GM18867 (cell line): ENCODE results near the gene CHDH.

Experiments
- ATAC-seq: cut with Tn5 transposase; IDR thresholded peaks from one replicate; pipeline ENCODE4 v1.9.1; 2021; ENCODE audit warnings: mild to moderate bottlenecking, moderate library complexity; ENCODE audit not compliant: unreplicated experiment

The CHDH gene, protein sequence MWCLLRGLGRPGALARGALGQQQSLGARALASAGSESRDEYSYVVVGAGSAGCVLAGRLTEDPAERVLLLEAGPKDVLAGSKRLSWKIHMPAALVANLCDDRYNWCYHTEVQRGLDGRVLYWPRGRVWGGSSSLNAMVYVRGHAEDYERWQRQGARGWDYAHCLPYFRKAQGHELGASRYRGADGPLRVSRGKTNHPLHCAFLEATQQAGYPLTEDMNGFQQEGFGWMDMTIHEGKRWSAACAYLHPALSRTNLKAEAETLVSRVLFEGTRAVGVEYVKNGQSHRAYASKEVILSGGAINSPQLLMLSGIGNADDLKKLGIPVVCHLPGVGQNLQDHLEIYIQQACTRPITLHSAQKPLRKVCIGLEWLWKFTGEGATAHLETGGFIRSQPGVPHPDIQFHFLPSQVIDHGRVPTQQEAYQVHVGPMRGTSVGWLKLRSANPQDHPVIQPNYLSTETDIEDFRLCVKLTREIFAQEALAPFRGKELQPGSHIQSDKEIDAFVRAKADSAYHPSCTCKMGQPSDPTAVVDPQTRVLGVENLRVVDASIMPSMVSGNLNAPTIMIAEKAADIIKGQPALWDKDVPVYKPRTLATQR

DNA sequence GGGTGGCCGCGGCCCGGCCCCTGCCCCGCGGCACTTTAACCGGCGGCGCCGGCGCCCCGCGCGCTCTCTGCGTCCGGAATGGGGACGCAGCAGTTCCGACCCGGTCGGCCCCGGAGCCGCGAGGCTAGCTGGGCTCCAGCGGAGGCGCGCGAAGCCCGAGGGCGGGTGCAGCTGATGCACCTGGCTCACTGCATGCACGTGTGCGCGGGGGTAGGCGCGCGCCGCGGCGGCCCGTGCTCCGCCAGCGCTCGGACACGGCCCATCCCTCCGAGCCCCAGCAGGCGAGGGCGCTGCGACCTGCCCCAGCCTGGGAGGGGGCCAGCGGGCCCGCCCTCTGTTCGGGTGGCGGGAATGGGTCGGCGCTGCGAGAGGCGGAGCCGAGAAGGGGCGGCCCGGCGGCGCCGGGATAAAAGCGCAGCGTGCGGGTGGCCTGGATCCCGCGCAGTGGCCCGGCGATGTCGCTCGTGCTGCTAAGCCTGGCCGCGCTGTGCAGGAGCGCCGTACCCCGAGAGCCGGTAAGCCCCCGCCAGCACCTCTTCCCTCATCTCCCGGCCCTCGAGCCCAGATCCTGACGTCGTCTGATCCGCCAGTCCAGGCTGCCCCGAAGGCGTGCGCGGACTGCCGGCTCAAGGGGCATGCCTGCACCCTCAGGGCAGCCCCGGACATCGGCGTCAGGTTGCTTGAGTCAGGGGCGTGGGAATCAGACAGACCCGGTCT lies at the start of gene CHDH, which contains the start of gene IL17RB:
TSS of gene CHDH (minus strand) at position 286 of the 717 bp plus-strand sequence. CDS start 22,411 bp downstream, outside the sequence.
TSS of gene IL17RB (plus strand) at position 435 of the 717 bp plus-strand sequence. CDS start at position 456, 21 bp downstream.
- ATAC-seq, result peak; percentile 51

DNA sequence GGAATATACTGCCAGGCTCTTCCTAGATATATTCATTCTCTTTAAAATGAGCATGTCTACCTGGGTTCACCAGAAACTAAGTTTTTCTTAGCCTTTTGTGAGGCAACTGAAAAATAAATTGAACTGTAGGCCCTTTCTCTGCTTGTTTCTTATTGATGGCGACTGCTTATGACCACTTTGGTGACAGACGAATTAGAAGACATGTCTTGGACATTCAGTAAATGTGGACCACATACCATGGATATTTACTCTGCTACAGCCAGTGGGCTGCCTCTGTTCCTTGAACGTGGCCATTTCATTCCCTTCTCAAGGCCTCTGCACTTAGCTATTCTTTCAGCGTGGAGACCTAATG lies 46.0 kb upstream of the CHDH start:
- no peak for ATAC-seq

DNA sequence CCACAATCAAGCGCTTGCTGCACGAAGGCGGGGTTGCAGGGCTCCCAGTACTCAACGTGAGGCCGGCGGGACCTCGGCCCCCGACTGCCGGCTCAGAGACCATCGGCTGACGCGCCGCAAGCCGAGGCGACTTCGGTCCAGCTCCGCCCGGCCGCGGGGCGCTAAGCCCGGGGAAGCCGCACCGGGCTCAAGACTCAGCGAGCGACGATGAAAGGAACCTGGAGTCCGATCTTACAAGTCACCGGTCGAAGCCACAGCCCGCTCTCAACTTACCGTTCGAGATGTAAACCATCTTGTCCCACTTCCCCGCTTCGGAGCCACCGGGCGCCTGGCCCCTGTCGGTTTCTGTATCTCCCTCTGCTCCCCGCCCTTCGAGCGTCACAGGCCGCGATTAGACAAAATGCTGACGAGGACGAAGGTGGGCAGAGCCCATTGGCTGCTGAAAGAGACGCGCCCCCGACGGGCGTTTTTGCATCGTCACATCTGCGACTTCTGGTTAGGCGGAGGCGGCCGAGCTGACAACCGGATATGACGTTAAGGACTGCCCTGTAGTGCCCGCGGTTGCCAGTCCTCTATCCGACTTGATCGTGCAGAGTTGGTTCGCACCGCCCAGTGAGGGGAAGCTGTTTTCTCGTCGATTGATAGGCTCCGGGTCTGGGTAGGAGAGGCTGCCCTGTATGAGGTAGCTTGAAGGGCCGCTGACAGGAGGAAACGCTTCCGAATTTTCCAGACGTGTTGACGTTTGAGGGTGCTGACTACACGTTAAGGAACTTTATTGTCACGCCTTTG lies 45.5 kb upstream of the CHDH start, which contains the start of gene SELENOK:
TSS of gene SELENOK (minus strand) at position 363 of the 789 bp plus-strand sequence.
- ATAC-seq, result peak; percentile 96

DNA sequence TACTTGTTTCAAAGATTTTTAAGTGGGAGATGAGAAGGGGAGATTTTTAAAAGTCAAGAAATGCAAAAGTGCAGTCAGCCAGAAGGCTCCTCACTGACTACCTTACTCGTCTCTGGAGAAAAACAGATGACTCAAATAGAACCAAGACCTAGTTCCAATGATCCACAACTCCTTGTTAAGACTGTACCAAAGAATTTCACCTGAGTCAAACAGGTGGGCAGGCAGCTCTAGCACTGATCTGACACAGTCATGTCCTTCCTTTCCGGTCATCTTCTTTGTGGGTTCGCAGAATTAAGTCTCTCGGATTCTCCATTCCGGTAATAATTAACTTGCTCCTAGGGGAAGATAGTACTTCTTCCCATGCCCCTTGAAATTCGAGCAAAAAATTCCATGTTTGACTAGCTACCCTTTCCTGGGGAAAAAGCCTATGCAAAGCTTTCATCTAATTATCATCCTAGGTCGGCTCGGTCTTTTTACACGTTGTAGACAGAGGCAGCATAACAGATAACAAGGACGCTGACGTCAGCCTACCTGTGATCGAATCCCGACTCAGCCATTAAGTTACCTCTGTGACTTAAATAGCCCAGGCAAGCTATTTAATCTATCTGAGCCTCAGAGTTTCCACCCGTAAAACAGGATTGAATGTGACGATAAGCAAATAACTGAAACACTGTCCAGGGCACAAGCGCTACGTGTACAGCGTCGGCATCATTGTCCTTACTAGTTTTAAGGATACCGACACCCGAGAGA lies 44.7 kb upstream of the CHDH start:
- ATAC-seq, result no peak

DNA sequence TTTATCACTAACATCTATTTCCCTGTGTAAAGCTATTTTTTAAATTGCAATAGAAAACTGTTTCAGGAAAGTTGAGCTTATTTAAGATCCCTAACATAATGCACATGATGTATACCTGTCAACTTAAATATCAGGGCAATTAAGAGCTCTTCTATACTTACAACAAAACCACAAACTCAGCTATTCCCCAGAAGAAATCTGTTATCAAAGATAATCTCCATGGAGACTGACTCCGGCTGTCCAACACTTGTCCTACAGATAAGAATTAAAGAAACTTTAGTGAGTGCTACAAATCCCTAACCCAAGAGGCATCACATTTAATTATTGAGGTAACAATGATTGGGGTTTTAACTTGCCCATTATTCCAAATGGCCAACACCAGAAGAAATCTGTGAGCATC lies 42.0 kb upstream of the CHDH start:
- ATAC-seq, result no peak

DNA sequence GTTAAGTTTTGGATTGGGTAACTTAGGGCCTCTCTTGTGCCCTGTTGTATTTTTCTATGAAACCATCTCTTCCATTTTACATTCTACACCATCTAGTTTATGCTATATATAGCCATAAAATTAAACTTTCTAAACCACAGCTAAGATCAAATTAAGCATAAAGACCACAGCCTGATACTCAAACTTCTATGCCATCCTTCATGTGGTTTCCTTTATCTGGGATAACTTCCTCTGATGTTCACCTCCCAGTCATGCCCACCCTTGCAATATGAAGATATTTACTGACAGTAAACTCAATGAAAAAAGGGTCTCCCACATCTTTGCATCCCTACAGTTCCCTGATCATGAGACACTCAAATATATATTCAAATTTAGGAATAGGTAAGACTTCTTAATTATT lies 41.2 kb upstream of the CHDH start:
- no peak for ATAC-seq

DNA sequence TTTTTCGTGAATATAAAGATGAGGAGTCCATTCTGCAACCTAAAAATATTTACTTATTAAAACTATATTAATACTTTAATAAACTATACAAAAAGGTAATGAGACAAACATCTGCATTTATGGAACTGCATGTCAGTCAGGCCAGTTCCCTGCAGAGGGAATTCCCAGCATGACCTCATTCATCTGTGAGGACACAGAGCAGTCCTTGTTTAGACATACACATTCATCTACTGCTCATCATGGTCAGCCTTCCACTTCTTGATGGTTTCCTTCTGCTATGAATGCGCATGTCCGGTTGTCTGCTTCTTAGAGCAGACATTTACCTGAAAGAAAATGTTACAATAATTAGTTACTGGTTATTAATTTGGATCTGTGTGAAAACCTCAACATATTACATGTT lies 39.0 kb upstream of the CHDH start:
- ATAC-seq, result no peak

DNA sequence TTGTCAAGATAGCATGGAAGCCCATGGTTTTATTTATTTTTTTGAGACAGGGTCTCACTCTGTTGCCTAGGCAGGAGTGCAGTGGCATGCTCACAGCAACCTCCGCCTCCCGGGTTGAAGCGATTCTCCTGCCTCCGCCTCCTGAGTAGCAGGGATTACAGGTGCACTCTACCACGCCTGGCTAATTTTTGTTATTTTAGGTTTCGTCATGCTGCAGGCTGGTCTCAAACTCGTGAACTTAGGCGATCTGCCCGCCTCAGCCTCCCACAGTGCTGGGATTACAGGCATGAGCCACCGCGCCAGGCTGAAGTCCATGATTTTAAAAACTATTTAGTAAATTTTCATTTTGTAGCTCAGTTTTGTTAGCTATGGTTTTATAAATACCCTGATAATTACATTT lies 38.4 kb upstream of the CHDH start:
- ATAC-seq, result no peak

DNA sequence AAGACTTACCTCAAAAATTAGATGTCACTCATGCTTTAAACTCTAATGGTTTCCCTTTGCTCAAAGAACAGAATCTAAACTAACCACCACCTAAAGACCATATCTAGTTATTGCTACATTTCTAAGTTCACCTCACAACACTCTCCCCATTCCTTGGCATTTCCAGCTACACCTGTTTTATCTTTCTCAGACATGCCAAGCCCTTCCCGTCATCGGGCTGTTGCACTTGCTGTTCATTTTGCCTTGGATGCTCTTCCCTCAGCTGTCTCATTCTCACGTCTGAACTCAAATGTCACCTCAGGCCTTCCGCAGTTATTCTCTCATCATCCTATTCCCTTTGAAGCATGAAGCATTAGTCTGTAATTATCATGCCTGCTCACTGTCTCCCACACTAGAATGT lies 36.8 kb upstream of the CHDH start:
- no peak for ATAC-seq

DNA sequence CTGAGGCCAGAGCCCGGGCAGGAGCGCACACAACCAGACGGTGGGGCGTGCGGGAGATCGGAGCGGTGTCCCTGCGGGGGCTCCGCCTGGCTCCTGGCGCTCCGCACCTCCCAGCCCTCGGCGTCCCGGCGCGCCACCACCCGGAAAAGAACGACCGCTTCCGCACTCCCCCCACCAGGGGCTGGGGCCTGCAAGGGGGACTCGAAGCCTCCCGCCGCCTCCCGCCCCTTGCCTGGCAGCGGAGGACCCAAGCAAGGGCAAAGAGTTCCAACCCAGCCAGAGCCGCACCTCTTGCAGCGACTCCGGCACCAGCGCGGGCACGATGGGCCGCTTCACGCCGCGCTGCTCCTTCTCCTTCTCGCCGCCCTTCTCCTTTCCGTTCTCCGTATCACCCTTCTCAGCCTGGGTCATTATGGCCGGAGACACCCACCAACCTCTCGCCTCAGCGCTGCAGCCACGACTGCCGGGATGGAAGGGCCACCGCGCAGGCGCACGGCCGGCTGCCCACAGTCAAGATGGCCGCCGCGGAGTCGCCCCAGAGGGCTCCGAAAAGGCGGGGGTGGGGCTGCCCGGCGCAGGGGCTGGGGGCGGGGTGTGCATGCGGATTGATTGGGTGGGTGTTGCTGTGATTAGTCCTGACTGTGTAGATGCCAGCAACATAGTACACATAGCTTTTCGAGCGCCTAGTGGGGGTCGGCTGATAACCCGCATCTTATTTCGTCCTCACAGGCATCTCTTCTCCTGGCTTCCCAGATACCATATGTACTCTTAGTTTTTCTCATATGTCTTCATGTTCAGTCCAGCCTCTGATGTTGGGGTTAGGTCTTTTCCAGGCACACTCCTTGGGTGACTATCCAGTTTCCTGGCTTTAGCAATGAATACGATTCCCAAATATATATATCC lies 35.7 kb upstream of the CHDH start, which contains the start of gene ACTR8:
TSS of gene ACTR8 (minus strand) at position 462 of the 903 bp plus-strand sequence. CDS start at position 411, 51 bp downstream.
- ATAC-seq, result peak; percentile 84

DNA sequence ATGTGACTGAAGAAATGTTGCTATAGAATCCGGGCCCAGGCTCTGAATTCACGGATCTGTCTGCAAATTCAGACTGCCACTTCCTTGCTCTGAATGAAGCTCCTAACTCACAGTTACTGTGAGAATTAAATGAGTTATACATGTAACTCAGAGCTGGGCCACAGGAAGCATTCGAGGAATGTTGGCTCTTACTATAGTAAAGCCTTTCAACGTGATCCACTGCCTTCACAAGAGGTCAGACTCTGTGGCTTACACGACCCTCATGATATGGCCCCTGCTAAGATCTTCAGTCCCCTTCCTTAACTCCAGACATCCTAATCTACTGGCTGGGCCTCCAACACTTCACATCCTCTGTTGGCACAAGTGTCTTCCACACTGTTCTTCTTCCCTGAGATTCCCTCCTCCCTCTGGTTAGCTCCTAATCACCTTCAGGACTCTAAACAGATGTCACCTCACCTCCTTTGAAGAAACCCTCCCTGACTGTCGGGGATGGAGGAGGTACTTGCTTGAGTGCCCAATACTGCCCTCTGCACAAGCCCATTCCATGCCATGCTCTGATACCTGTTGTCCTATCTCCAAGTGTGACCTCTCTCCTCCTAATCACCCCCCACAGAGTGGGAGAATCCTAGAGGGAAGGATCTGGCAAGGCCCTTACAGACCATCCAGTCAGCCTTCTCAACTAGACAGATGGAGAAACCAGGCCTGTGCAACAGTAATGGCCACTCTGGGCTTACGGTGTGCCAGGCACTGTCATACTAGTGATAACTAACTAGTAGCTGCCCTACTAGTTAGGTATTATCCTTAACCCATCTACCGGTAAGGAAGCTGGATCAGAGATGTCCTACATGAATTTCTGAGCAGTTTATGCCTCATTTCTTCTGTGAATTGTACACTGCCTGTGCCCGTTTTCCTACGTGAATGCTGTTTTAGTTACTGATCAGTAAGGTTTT lies 34.5 kb upstream of the CHDH start:
- no peak for ATAC-seq

DNA sequence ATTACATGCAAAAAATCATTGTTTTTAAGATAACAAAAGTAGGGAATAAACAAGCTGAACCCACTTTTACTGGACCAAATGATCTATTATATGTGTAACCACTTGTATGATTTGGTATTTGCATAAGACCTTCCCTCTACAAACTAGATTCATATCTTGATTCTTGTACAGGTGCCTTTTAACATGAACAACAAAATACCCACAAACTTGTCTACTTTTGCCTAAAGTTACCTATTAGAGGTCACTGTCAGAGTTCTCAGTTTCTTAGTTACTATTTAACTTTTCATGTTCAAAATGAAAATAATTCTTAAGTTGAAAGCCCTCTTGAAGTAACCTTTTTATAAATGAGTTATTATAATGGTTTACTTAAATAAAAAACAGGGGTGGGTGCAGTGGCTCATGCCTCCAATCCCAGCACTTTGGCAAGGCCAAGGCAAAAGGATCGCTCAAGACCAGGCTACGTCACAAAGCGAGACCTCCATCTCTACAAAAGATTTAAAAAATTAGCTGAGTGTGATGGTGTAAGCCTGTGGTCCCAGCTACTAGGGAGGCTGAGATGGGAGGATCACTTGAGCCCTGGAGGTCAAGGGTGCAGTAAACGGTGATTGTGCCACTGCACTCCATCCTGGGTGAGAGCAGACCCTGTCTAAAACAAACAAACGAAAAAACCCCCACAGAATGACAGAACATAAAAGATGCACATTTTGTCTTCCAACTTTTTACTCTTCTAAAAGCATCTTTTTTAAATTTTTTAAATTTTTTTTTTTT lies 19.7 kb upstream of the CHDH start:
- no peak for ATAC-seq

DNA sequence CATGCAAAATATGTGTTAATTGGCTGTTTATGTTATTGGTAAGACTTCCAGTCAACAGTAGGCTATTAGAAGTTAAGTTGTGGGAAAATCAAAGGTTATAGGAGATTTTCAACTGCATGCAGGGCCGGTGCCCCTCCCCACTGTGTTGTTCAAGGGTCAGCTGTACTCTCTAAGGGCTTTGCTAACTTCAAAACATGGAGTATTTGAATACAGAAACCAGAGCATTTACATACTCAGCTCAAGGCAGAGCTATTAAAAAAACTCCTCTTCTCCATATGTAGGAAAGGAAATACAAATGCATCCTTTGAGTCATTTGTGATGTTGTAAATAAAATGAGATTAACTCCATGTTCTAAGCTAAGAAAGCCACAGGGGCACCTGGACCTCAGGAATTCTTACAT lies 16.9 kb upstream of the CHDH start:
- no peak for ATAC-seq

DNA sequence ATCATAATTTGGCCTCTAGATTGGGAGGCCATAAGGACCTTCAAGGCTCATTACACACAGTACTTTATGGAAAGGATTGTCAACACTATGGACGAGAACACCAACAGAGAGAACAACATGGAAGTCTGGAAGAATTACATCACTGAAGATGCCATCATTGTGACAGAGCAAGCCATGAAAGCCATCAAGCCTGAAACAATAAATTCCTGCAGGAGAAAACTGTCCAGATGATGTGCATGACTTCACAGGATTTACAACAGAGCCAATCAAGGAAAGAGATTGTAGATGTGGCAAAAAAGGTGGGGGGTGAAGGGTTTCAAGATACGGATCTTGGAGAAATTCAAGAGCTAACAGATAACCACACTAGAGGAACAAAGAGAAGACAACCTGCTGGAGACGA lies 16.0 kb upstream of the CHDH start:
- ATAC-seq, result no peak

DNA sequence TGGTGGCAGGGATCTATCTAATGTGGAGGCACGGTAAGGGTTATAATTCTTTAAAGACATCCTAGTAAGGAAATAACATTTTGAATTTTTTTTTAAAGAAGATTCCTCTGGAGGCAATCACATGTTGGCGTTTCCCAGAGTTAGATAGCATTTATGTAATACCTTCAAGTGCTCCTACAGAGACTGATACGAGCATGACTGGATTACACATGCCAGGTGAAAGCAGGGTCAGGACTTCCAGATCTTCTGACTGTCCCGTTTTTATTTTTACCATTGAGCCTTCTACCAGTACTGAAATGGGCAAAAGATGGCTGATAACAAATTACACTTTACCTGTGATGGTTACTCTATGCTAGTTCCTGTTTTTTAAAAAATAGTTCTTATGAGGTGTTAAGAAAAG lies 14.0 kb upstream of the CHDH start:
- no peak for ATAC-seq

DNA sequence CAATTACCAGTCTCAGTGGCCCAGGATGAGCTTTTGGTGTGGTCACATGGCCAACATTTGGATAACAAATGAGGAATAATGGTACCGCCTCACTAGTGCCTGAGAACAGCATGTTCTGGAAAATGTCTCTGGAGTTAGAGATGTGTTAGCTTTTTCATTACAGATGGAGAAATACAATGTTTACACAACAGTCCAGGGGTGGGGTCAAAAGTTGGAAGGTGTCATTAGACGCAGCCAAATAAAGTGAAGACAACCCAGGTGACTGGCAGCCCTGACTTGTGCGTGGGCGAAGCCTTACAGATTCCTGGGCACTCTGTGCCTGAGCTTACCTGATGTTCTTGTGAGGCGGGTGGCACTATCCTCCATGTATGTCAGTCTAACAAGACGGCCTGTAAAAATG lies 13.0 kb upstream of the CHDH start:
- no peak for ATAC-seq

DNA sequence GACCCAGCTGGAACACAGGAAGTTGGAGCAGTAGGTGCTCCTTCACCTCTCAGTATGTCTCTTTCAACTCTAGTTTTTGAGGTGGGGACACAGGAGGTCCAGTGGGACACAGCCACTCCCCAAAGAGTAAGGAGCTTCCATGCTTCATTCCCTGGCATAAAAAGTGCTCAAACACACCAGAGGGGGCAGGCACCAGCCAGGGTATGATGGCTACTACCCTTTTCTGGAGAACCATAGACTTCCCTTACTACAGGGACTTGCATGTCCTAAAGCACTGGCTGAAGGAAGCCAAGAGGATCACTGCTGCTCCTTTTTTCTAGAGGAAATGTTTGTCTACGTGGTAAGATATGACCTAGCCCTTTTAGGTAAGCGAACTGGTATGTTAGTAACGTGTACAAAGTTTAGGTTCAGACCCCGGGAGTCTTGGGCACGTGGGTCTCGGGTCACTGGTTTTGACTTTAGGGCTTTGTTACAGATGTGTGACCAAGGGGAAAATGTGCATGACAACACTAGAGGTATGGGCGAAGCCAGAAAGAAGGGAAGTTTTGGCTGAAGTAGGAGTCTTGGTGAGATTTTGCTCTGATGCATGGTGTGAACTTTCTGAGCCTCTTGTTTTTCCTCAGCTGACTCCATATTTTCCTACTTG lies 12.0 kb upstream of the CHDH start:
- ATAC-seq, result no peak
